DOHH2 (cell line): Measurements from ENCODE around the gene BAG2.
A peak's percentile ranks its signal among the peaks of the same experiment; 100 is the strongest.

Experiments
- CTCF ChIP-seq: fragments of 200-600 bp; sonication (generic); IDR thresholded peaks from one replicate; pipeline ENCODE4 v1.5.1; 2014; ENCODE audit warnings: antibody characterized with exemption, mild to moderate bottlenecking, low read depth, low read length; ENCODE audit not compliant: poor library complexity, severe bottlenecking
- EZH2phosphoT487 ChIP-seq: fragments of 200-600 bp; sonication (generic); IDR thresholded peaks from 2 replicates; pipeline ENCODE4 v1.6.1; 2017; ENCODE audit warnings: borderline replicate concordance, mild to moderate bottlenecking, antibody characterized with exemption, low read length, moderate library complexity, mixed read lengths

GRCh38 chr6:57190140-57190539 lies 18.0 kb downstream of the BAG2 start:
- TF ChIP-seq CTCF (peak; percentile 33), EZH2phosphoT487 (no peak)
